ENCODE results near the gene IFNA5. TPM values are rescaled to one million over a fixed set of nuclear protein-coding genes. Genes with fewer than 3 reads are reported as not detected.

The IFNA5 gene
- total and polyA plus RNA-seq, 2 of the 13 experiments (the other 11 are each of a cell fraction or from before 2014, with no cell fraction given) = not detected

GRCh38 chr9:21334701-21335632 is 29.9 kb upstream of the IFNA5 start, which contains the start of gene KLHL9 (continued):
- TF ChIP-seq CENPBD1 (CRISPR knock-in tag; IDR thresholded peaks at IDR 0.05; ENCODE audit: borderline replicate concordance, low read depth) (no peak; the same call in 1 of the 2 replicates), DZIP1 (CRISPR knock-in tag; IDR thresholded peaks at IDR 0.05) (no peak), GPN1 (CRISPR knock-in tag; IDR thresholded peaks at IDR 0.05; ENCODE audit: borderline replicate concordance) (no peak), GTF2F1 (IDR thresholded peaks at IDR 0.05; ENCODE audit: low read length) (0 out of 2 replicates have a peak, but pooled peaks have one; percentile 19), SYNCRIP (IDR thresholded peaks at IDR 0.05; ENCODE audit: insufficient read depth, low read depth, low read length) (no peak), KLF13 (CRISPR knock-in tag; IDR thresholded peaks at IDR 0.05) (no peak), ZNF549 (CRISPR knock-in tag; IDR thresholded peaks at IDR 0.05) (no peak), ZNF431 (CRISPR knock-in tag; IDR thresholded peaks at IDR 0.05; ENCODE audit: borderline replicate concordance, low read depth) (0 out of 2 replicates have a peak, but pooled peaks have one; percentile 59), ZBTB40 (IDR thresholded peaks at IDR 0.05) (no peak), ZBTB40 (CRISPR knock-in tag; IDR thresholded peaks at IDR 0.05) (0 out of 2 replicates have a peak, but pooled peaks have one; percentile 47), MBNL3 (CRISPR knock-in tag; conservative IDR thresholded peaks at IDR 0.05) (no peak), REXO4 (CRISPR knock-in tag; IDR thresholded peaks at IDR 0.05; ENCODE audit: borderline replicate concordance) (no peak), POGZ (CRISPR knock-in tag; IDR thresholded peaks at IDR 0.05) (peak; percentile 53; the same call in 1 of the 2 replicates)

Measured in HepG2 (cell line).